ENCODE measurements around the gene PTTG1IP. TPM values are rescaled to one million over a fixed set of nuclear protein-coding genes. Genes with fewer than 3 reads are reported as not detected.

Gene PTTG1IP
- total RNA-seq, 2 experiments from 2014 or later = 38.9 to 58.1 TPM

GRCh38 chr21:44858791-44859190 is 14.7 kb downstream of the PTTG1IP start:
- Histone ChIP-seq H3K9me2 (ENCODE audit: insufficient read depth, low read length) (no peaks in the 10 kb centered on the region), H3K79me2 (ENCODE audit: insufficient read depth, low read depth, low read length) (no peaks in the 10 kb centered on the region), H4K20me1 (ENCODE audit: insufficient read depth, low read length) (no peaks in the 10 kb centered on the region), H3K4me3 (ENCODE audit: low read depth, low read length, poor library complexity, severe bottlenecking) (no peak overlapping the region), H3K4me2 (ENCODE audit: low read length) (no peak overlapping the region), H2AFZ (ENCODE audit: low read length) (no peak overlapping the region), H3K9me3 (ENCODE audit: low read length) (no peaks in the 10 kb centered on the region), H3K36me3 (ENCODE audit: insufficient read depth, low read length) (peaks cover 28% of the 10 kb centered on the region), H3K4me1 (ENCODE audit: insufficient read depth, low read length, poor library complexity, severe bottlenecking) (no peaks in the 10 kb centered on the region), H3K27ac (ENCODE audit: low read depth, low read length, poor library complexity, severe bottlenecking) (no peak overlapping the region)
- intact Hi-C loops (cut with micrococcal nuclease; ENCODE audit: unreplicated experiment) = no loop called here
- TF ChIP-seq CTCF (conservative IDR thresholded peaks at IDR 0.05; ENCODE audit: low read length) = no peak
- no peak for TF ChIP-seq EZH2phosphoT487 (IDR thresholded peaks at IDR 0.05; ENCODE audit: borderline replicate concordance, low read depth, low read length)
- no TSS peak for BruUV-seq (replicated peaks)
- ChIA-PET POLR2A (no interaction called here), CTCF (ENCODE audit: unreplicated experiment) (no interaction called here)
- DNase-seq (ENCODE audit: low spot score) = no peak

GRCh38 chr21:44858291-44858690 is 15.2 kb downstream of the PTTG1IP start:
- POLR2A ChIA-PET = no interaction called here
- no peak for DNase-seq (ENCODE audit: low spot score)
- CTCF ChIA-PET (ENCODE audit: unreplicated experiment) = no interaction called here
- no peaks in the 10 kb centered on the region for H3K9me3 ChIP-seq (ENCODE audit: low read length)
- H3K27ac ChIP-seq (ENCODE audit: low read depth, low read length, poor library complexity, severe bottlenecking) = no peak overlapping the region
- TF ChIP-seq CTCF (conservative IDR thresholded peaks at IDR 0.05; ENCODE audit: low read length) (no peak), EZH2phosphoT487 (IDR thresholded peaks at IDR 0.05; ENCODE audit: borderline replicate concordance, low read depth, low read length) (no peak)
- no peak overlapping the region for H3K4me3 ChIP-seq (ENCODE audit: low read depth, low read length, poor library complexity, severe bottlenecking)
- H3K9me2 ChIP-seq (ENCODE audit: insufficient read depth, low read length) = no peaks in the 10 kb centered on the region
- H3K4me2 ChIP-seq (ENCODE audit: low read length) = no peak overlapping the region
- intact Hi-C loops (cut with micrococcal nuclease; ENCODE audit: unreplicated experiment) = no loop called here
- BruUV-seq (replicated peaks) = no TSS peak
- no peaks in the 10 kb centered on the region for H3K4me1 ChIP-seq (ENCODE audit: insufficient read depth, low read length, poor library complexity, severe bottlenecking)
- no peaks in the 10 kb centered on the region for H3K79me2 ChIP-seq (ENCODE audit: insufficient read depth, low read depth, low read length)
- H2AFZ ChIP-seq (ENCODE audit: low read length) = no peak overlapping the region
- H3K36me3 ChIP-seq (ENCODE audit: insufficient read depth, low read length) = peaks cover 28% of the 10 kb centered on the region
- H4K20me1 ChIP-seq (ENCODE audit: insufficient read depth, low read length) = no peaks in the 10 kb centered on the region

- BruUV-seq (replicated peaks) = no TSS peak
- Histone ChIP-seq H3K9me2 (ENCODE audit: insufficient read depth, low read length) (no peaks in the 10 kb centered on the region), H3K4me1 (ENCODE audit: insufficient read depth, low read length, poor library complexity, severe bottlenecking) (no peaks in the 10 kb centered on the region), H4K20me1 (ENCODE audit: insufficient read depth, low read length) (no peaks in the 10 kb centered on the region), H3K4me2 (ENCODE audit: low read length) (no peak overlapping the region), H3K79me2 (ENCODE audit: insufficient read depth, low read depth, low read length) (no peaks in the 10 kb centered on the region), H3K27ac (ENCODE audit: low read depth, low read length, poor library complexity, severe bottlenecking) (no peak overlapping the region), H3K36me3 (ENCODE audit: insufficient read depth, low read length) (peaks cover 31% of the 10 kb centered on the region), H3K4me3 (ENCODE audit: low read depth, low read length, poor library complexity, severe bottlenecking) (no peak overlapping the region), H2AFZ (ENCODE audit: low read length) (no peak overlapping the region), H3K9me3 (ENCODE audit: low read length) (no peaks in the 10 kb centered on the region)
- intact Hi-C loops (cut with micrococcal nuclease; ENCODE audit: unreplicated experiment) = no loop called here
- TF ChIP-seq EZH2phosphoT487 (IDR thresholded peaks at IDR 0.05; ENCODE audit: borderline replicate concordance, low read depth, low read length) = no peak
- TF ChIP-seq CTCF (conservative IDR thresholded peaks at IDR 0.05; ENCODE audit: low read length) = no peak
- POLR2A ChIA-PET = no interaction called here
- no peak for DNase-seq (ENCODE audit: low spot score)
- CTCF ChIA-PET (ENCODE audit: unreplicated experiment) = interaction anchor here (0.6 kb wide), 1 partner anchor 40 kb away, joined by 9 read pairs; no protein-coding TSS in a partner anchor
Observed at GRCh38 chr21:44857127-44857892, 16.2 kb downstream of the PTTG1IP start.

Data from OCI-LY7 (cell line).